Measurements from ENCODE around the gene ADAMTS12. TPM values are rescaled to one million over a fixed set of nuclear protein-coding genes. Genes with fewer than 3 reads are reported as not detected.
A peak's percentile ranks its signal among the peaks of the same experiment; 100 is the strongest.

ADAMTS12 gene
- total and polyA plus RNA-seq, 2 of the 8 experiments (the other 6 are each of a cell fraction or from before 2014, with no cell fraction given), result 6.4 to 12.8 TPM

DNA sequence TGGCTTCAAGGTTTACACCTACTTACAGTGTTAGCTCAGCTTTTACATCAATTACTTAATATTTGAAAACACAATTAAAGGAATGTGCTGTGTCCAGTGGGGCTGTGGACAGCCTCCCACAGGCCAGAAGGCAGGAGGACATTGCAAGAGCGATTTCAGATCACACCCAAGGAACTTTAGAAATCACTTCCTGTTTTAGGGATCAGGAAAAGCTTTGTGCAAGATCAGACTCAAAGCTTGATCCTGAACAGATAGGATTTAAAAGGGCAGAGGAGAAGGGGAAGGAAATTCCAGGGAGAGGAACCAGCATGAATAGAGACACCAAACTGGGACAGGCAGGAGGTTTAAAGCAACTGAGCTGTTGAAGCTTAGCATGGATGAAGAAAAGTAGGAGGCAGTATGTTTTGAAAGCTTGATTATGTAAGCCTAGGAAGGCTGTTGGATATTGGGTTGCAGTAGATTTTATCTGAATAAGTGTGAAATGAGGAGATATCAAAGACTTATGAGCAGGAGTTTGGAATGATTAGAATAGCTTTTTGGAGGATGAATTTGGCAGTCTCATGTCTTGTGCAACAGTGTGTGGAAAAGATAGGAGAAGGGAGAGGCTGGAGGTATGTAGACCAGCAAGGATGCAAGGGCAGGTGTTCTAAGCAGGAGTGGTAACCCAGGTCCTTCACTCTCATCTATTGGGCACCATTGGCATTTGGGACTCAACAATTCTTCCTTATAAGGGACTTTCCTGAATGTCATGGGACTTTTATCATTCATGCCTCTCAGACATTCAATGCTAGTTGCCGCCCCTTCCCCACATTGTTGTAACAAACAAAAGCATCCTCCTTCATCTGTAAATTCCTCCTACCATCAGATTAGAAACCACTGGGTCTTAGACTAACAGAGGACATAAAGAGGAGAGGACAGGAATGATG, 327.5 kb downstream of the ADAMTS12 start:
- H3K27me3 ChIP-seq (replicated peaks in 1 of 4; ENCODE audit: control insufficient read depth in 3 of 4, extremely low read depth in 1 of 4, insufficient read depth in 3 of 4, low read length in 3 of 4), result no peaks in the 10 kb centered on the region
- H2BK12ac ChIP-seq (ENCODE audit: low read depth, low read length), result peak overlapping the region; percentile 53; the same call in 1 of the 2 replicates
- no peak overlapping the region for H2BK120ac ChIP-seq (replicated peaks; ENCODE audit: low read depth, low read length)
- no peak overlapping the region for H2BK20ac ChIP-seq (ENCODE audit: low read length)
- no peak overlapping the region; a peak in 1 of 8 replicates for H3K4me3 ChIP-seq (ENCODE audit: extremely low read depth in 1 of 4, insufficient read depth in 2 of 4, low read depth in 3 of 4, low read length in 4 of 4)
- 78% methylated on average over 2 of the region's 2 CpGs; no CpG with 5 or more reads in 1 of the 2 experiments for WGBS, 2 experiments (ENCODE audit: extremely low coverage in 1 of 2, insufficient coverage in 1 of 2, insufficient read length in 1 of 2, insufficient replicate concordance in 2 of 2, low coverage in 1 of 2, low lambda C conversion rate in 2 of 2, missing lambda C conversion rate in 1 of 2)
- no peaks in the 10 kb centered on the region for H3K79me2 ChIP-seq (ENCODE audit: control insufficient read depth in 1 of 2, insufficient read depth in 2 of 2, low read length in 2 of 2)
- no peak overlapping the region; the same call in 1 of the 2 replicates for H3K27ac ChIP-seq (ENCODE audit: low read depth, low read length)
- H3K23me2 ChIP-seq (ENCODE audit: low read depth, low read length), result no peaks in the 10 kb centered on the region; the same call in 1 of the 2 replicates
- H2AK5ac ChIP-seq (ENCODE audit: low read depth, low read length), result no peak overlapping the region
- no peaks in the 10 kb centered on the region for H4K20me1 ChIP-seq (replicated peaks in 1 of 2; ENCODE audit: control insufficient read depth in 1 of 2, insufficient read depth in 2 of 2, low read length in 2 of 2)
- H2BK5ac ChIP-seq (ENCODE audit: low read depth, low read length), result peak overlapping the region; percentile 61; the same call in 1 of the 2 replicates
- FAIRE-seq (no peak), DNase-seq (ENCODE audit: low read depth in 1 of 2, low spot score in 2 of 2) (no peak)
- TF ChIP-seq ASH2L (IDR thresholded peaks at IDR 0.05; ENCODE audit: low read length) (peak; percentile 27), TAF7 (optimal IDR thresholded peaks at IDR 0.05; ENCODE audit: borderline replicate concordance, low read depth, low read length) (no peak), RFX5 (IDR thresholded peaks at IDR 0.05; ENCODE audit: borderline replicate concordance, low read depth, low read length) (no peak), SRF (IDR thresholded peaks at IDR 0.05; ENCODE audit: low read depth, low read length) (peak; percentile 89), POLR2A (IDR thresholded peaks at IDR 0.05; ENCODE audit: control extremely low read depth in 1 of 2, low read depth in 2 of 2, low read length in 2 of 2) (peak in 1 of 2 experiments; percentile 42; a peak in 1 of 3 replicates), PHF8 (conservative IDR thresholded peaks at IDR 0.05; ENCODE audit: low read depth, low read length) (no peak), EP300 (IDR thresholded peaks at IDR 0.05; ENCODE audit: borderline replicate concordance in 1 of 2, low read depth in 2 of 2, low read length in 2 of 2) (peak in 1 of 2 experiments; percentile 59; a peak in 1 of 3 replicates)
- no peak overlapping the region for H3K23ac ChIP-seq (ENCODE audit: insufficient read length)
- no peak overlapping the region for H4K5ac ChIP-seq (ENCODE audit: insufficient read length, low read depth, low read length)
- no peak overlapping the region for H3K4ac ChIP-seq (replicated peaks; ENCODE audit: insufficient read length, low read depth, low read length)
- H2BK15ac ChIP-seq (ENCODE audit: low read length), result no peak overlapping the region; the same call in 1 of the 2 replicates
- ChIA-PET CTCF (ENCODE audit: partially characterized antibody) (interaction anchor here (0.9 to 1.7 kb wide), 6 partner anchors 9 to 371 kb away, joined by 3 to 5 read pairs (median 4); no protein-coding TSS in a partner anchor), POLR2A (ENCODE audit: partially characterized antibody) (interaction anchor here (0.6 to 1.5 kb wide), 2 partner anchors 15 to 56 kb away, joined by 3 read pairs; no protein-coding TSS in a partner anchor)
- H3K79me1 ChIP-seq (ENCODE audit: low read depth, low read length), result no peaks in the 10 kb centered on the region
- H3K18ac ChIP-seq (ENCODE audit: extremely low read depth, low read length), result peak overlapping the region; percentile 55; the same call in 1 of the 2 replicates
- no peaks in the 10 kb centered on the region; a peak in 1 of 8 replicates for H3K36me3 ChIP-seq (ENCODE audit: control insufficient read depth in 2 of 4, insufficient read depth in 4 of 4, low read length in 3 of 4)
- H4K91ac ChIP-seq (replicated peaks; ENCODE audit: insufficient read length, low read length), result no peak overlapping the region
- no peak overlapping the region for H2AFZ ChIP-seq (ENCODE audit: low read length)
- H3K4me2 ChIP-seq (ENCODE audit: insufficient read depth in 1 of 2, low read depth in 2 of 2, low read length in 2 of 2), result peak overlapping the region in 1 of 2 experiments; percentile 29; a peak in 1 of 4 replicates
- peaks cover 4 to 8% of the 10 kb centered on the region in 2 experiments; a peak in 1 of 4 replicates for H3K9me3 ChIP-seq (ENCODE audit: insufficient read depth in 2 of 2, low read depth in 1 of 2, low read length in 1 of 2)
- no peak overlapping the region for H4K8ac ChIP-seq (ENCODE audit: extremely low read depth, insufficient read depth, low read length)
- H3K9ac ChIP-seq (replicated peaks in 1 of 4; ENCODE audit: extremely low read depth in 1 of 4, low read depth in 3 of 4, low read length in 3 of 4), result no peak overlapping the region
- no peak overlapping the region for H3K56ac ChIP-seq (replicated peaks; ENCODE audit: insufficient read length, low read depth, low read length)
- peaks cover 0 to 5% (median 0%) of the 10 kb centered on the region in 4 experiments; a peak in 4 of 7 replicates for H3K4me1 ChIP-seq (replicated peaks in 1 of 4; ENCODE audit: control insufficient read depth in 3 of 4, insufficient read depth in 4 of 4, low read length in 3 of 4)
- no peak overlapping the region for H3K14ac ChIP-seq (ENCODE audit: insufficient read length)

Data from H1 (cell line).